Neuronal stem cell (in vitro differentiated cells): ENCODE results near the gene SINHCAF.

ENCODE experiments used
- DNase-seq: peaks from one replicate; pipeline ENCODE4 v3.0.0-alpha.2; 2013; ENCODE audit warnings: low spot score
- H2AFZ ChIP-seq: one replicate; pipeline ENCODE4 v1.6.1; 2013; ENCODE audit warnings: mild to moderate bottlenecking, low read length, inconsistent platforms
- H2AK5ac ChIP-seq: 2 replicates; pipeline ENCODE4 v1.6.1; 2013; ENCODE audit warnings: low read depth, mild to moderate bottlenecking, inconsistent platforms, low read length, moderate library complexity, mixed read lengths
- H2BK120ac ChIP-seq: 2 replicates; pipeline ENCODE4 v1.6.1; 2013; ENCODE audit warnings: low read depth, mild to moderate bottlenecking, inconsistent platforms, low read length, moderate library complexity, mixed read lengths
- H2BK12ac ChIP-seq: one replicate; pipeline ENCODE4 v1.6.1; 2013; ENCODE audit warnings: low read length, inconsistent platforms
- H2BK15ac ChIP-seq: 2 replicates; pipeline ENCODE4 v1.6.1; 2013; ENCODE audit warnings: mild to moderate bottlenecking, low read length, inconsistent platforms, mixed read lengths
- H2BK5ac ChIP-seq: one replicate; pipeline ENCODE4 v1.6.1; 2013; ENCODE audit warnings: inconsistent platforms, mild to moderate bottlenecking, low read length, moderate library complexity
- H3K14ac ChIP-seq: one replicate; pipeline ENCODE4 v1.6.1; 2013; ENCODE audit warnings: low read length, inconsistent platforms
- H3K18ac ChIP-seq: 2 replicates; pipeline ENCODE4 v1.6.1; 2013; ENCODE audit warnings: low read length, inconsistent platforms
- H3K23ac ChIP-seq: 2 replicates; pipeline ENCODE4 v1.6.1; 2013; ENCODE audit warnings: low read depth, mild to moderate bottlenecking, mixed read lengths, low read length, inconsistent platforms; ENCODE audit not compliant: poor library complexity
- H3K27ac ChIP-seq: replicated peaks from 3 replicates; pipeline ENCODE4 v1.5.1; 2013; ENCODE audit warnings: low read length, inconsistent platforms
- H3K27me3 ChIP-seq, 3 experiments: 2 replicates each; pipeline ENCODE4 v1.6.1; 2013; ENCODE audit warnings: low read length in 3 of 3, mild to moderate bottlenecking in 2 of 3, inconsistent platforms in 1 of 3, low read depth in 1 of 3, mixed read lengths in 1 of 3, moderate library complexity in 1 of 3; ENCODE audit not compliant: control insufficient read depth in 3 of 3, insufficient read depth in 3 of 3
- H3K36me3 ChIP-seq, 2 donors: replicated peaks in 1 of 2; 2 replicates each; pipeline ENCODE4 v1.6.1; 2013; ENCODE audit warnings: low read length in 2 of 2; ENCODE audit not compliant: control insufficient read depth in 2 of 2, insufficient read depth in 2 of 2
- H3K4ac ChIP-seq: 2 replicates; pipeline ENCODE4 v1.6.1; 2013; ENCODE audit warnings: inconsistent platforms, mild to moderate bottlenecking, low read length, moderate library complexity
- H3K4me1 ChIP-seq, 2 donors: 1 replicate in 1 of 2; 2 replicates in 1 of 2; pipeline ENCODE4 v1.6.1; 2013; ENCODE audit warnings: low read length in 2 of 2, low read depth in 1 of 2; ENCODE audit not compliant: control insufficient read depth in 2 of 2, insufficient read depth in 1 of 2
- H3K4me2 ChIP-seq: one replicate; pipeline ENCODE4 v1.6.1; 2013; ENCODE audit warnings: mild to moderate bottlenecking, low read length, inconsistent platforms; ENCODE audit not compliant: insufficient read depth, poor library complexity, severe bottlenecking
- H3K4me3 ChIP-seq, 2 donors: 2 replicates each; pipeline ENCODE4 v1.5.1; 2013; ENCODE audit warnings: low read length in 2 of 2, mild to moderate bottlenecking in 2 of 2, inconsistent platforms in 1 of 2, moderate library complexity in 1 of 2
- H3K79me1 ChIP-seq: one replicate; pipeline ENCODE4 v1.6.1; 2013; ENCODE audit warnings: low read depth, mild to moderate bottlenecking, inconsistent platforms, low read length, moderate library complexity
- H3K9ac ChIP-seq: one replicate; pipeline ENCODE4 v1.6.1; 2013; ENCODE audit warnings: mild to moderate bottlenecking, low read depth, low read length, inconsistent platforms; ENCODE audit not compliant: poor library complexity
- H3K9me3 ChIP-seq, 2 donors: replicated peaks in 1 of 2; 2 replicates each; pipeline versions ENCODE3 to v1.6.1; 2013; ENCODE audit warnings: low read length in 2 of 2, mild to moderate bottlenecking in 2 of 2, inconsistent platforms in 1 of 2, low read depth in 1 of 2, mixed read lengths in 1 of 2, moderate library complexity in 1 of 2; ENCODE audit not compliant: control insufficient read depth in 2 of 2, insufficient read depth in 1 of 2
- H4K8ac ChIP-seq: one replicate; pipeline ENCODE4 v1.6.1; 2013; ENCODE audit warnings: low read depth, mild to moderate bottlenecking, inconsistent platforms, low read length, moderate library complexity
- H4K91ac ChIP-seq: one replicate; pipeline ENCODE4 v1.6.1; 2013; ENCODE audit warnings: low read length, low read depth, mild to moderate bottlenecking, inconsistent platforms; ENCODE audit not compliant: poor library complexity
- WGBS, 2 donors: extraction: QIAGEN DNeasy Blood & Tissue Kit; methylation state at CpG; one replicate each; pipeline ENCODE4 v1.1.7; 2013; ENCODE audit warnings: missing lambda C conversion rate in 2 of 2, mixed read lengths in 1 of 2; ENCODE audit not compliant: insufficient read length in 2 of 2, insufficient replicate concordance in 1 of 2; ENCODE audit errors: extremely low coverage in 2 of 2; 5-methylcytosine and 5-hydroxymethylcytosine counted together

Gene SINHCAF

DNA sequence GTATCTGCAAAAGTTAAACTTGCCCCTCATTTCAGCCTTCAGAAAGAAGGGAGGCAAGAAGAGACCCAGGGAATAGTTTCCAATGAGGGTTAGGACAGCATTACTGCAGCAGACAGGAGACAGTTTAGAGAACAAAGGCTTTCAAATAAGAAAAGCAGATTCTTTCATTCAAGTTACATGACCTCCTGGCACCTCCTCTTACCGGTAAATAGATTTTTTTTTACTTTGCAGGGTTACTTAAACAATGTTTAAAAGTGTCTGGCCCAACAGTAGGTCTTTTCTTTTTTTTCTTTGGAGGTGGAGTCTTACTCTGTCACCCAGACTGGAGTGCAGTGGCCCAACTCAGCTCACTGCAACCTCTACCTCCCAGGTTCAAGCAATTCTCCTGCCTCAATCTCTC lies 47.1 kb downstream of the SINHCAF start:
- H3K9me3 ChIP-seq, result no peaks in the 10 kb centered on the region
- no peak overlapping the region for H2BK120ac ChIP-seq
- no peak overlapping the region for H3K4ac ChIP-seq
- peaks cover 5 to 17% of the 10 kb centered on the region in 2 donors for H3K4me1 ChIP-seq
- no peak for DNase-seq
- H2BK5ac ChIP-seq, result no peak overlapping the region
- no CpG with 5 or more reads among the region's 1 CpG for WGBS, 2 donors
- no peak overlapping the region for H3K4me2 ChIP-seq
- H3K9ac ChIP-seq, result no peak overlapping the region
- no peak overlapping the region for H2BK12ac ChIP-seq
- H3K23ac ChIP-seq, result no peak overlapping the region
- no peak overlapping the region for H2AK5ac ChIP-seq
- H3K79me1 ChIP-seq, result no peaks in the 10 kb centered on the region
- no peak overlapping the region for H2AFZ ChIP-seq
- H4K8ac ChIP-seq, result no peak overlapping the region
- no peak overlapping the region for H3K18ac ChIP-seq
- H3K27ac ChIP-seq, result no peak overlapping the region
- no peaks in the 10 kb centered on the region for H3K27me3 ChIP-seq
- H3K36me3 ChIP-seq, result peaks cover 13 to 73% of the 10 kb centered on the region in 2 donors
- H3K4me3 ChIP-seq, result no peak overlapping the region
- no peak overlapping the region for H3K14ac ChIP-seq
- H4K91ac ChIP-seq, result no peak overlapping the region
- no peak overlapping the region for H2BK15ac ChIP-seq

DNA sequence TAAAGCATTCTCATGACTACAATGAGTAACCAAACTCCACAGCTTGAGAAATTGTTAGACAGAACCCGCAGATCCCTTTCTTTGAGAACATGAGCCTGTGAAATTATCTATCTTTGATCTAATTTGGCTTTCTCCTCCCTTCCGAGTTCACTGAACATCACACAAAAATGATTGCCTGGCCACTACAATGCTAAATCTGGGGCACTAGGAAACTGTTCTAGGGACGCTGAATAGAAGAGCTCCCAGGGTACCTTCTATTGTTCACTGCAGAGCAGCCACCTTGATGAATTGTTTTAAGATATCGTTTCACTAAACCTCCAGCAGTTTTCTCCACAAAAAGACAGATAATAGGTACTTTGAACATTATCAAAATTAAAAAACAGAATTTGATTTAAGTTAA lies 47.5 kb downstream of the SINHCAF start:
- no peak overlapping the region for H3K27ac ChIP-seq
- WGBS, 2 donors, result no CpG with 5 or more reads among the region's 4 CpGs

DNA sequence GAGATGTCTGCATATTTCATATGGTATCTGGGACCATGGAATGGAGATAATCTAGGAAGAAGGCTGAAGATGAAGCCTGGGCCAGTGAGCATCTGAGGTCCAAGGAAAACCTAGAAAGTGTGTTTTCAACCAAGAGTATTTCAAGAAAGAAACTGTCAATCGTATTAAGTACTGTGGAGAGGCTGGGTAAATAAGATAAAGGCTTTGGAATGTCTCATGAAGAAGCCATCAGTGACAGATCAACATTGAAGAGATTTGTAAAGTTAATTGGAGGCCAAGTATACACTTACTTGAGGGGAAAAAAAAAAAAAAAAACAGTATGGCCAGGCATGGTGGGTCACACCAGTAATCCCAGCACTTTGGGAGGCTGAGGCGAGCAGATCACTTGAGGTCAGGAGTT lies 48.9 kb downstream of the SINHCAF start:
- H2AFZ ChIP-seq, result no peak overlapping the region
- no peaks in the 10 kb centered on the region for H3K27me3 ChIP-seq
- no peak overlapping the region for H2BK15ac ChIP-seq
- H3K9me3 ChIP-seq, result no peaks in the 10 kb centered on the region
- H2AK5ac ChIP-seq, result no peak overlapping the region
- H3K4me2 ChIP-seq, result no peak overlapping the region
- no peak overlapping the region for H4K91ac ChIP-seq
- no peak overlapping the region for H3K18ac ChIP-seq
- no peak overlapping the region for H3K27ac ChIP-seq
- H3K14ac ChIP-seq, result no peak overlapping the region
- H3K9ac ChIP-seq, result no peak overlapping the region
- no peak overlapping the region for H3K4ac ChIP-seq
- peaks cover 7 to 56% of the 10 kb centered on the region in 2 donors for H3K36me3 ChIP-seq
- H3K79me1 ChIP-seq, result no peaks in the 10 kb centered on the region
- H2BK5ac ChIP-seq, result no peak overlapping the region
- no peak overlapping the region for H2BK12ac ChIP-seq
- no CpG with 5 or more reads among the region's 2 CpGs for WGBS, 2 donors
- H4K8ac ChIP-seq, result no peak overlapping the region
- peaks cover 5 to 17% of the 10 kb centered on the region in 2 donors for H3K4me1 ChIP-seq
- DNase-seq, result no peak
- no peak overlapping the region for H2BK120ac ChIP-seq
- H3K23ac ChIP-seq, result no peak overlapping the region
- no peak overlapping the region for H3K4me3 ChIP-seq

More for the DNA sequence above, 47.5 kb downstream of the SINHCAF start:
- Histone ChIP-seq H4K8ac (no peak overlapping the region), H3K4ac (no peak overlapping the region), H2BK5ac (no peak overlapping the region), H3K4me3 (no peak overlapping the region), H2AFZ (no peak overlapping the region), H3K23ac (no peak overlapping the region), H2BK12ac (no peak overlapping the region), H3K18ac (no peak overlapping the region), H3K9ac (no peak overlapping the region), H3K14ac (no peak overlapping the region), H3K4me1 (peaks cover 5 to 17% of the 10 kb centered on the region in 2 donors), H3K4me2 (no peak overlapping the region), H2BK120ac (no peak overlapping the region), H2AK5ac (no peak overlapping the region), H3K79me1 (no peaks in the 10 kb centered on the region), H4K91ac (no peak overlapping the region), H3K9me3 (no peaks in the 10 kb centered on the region), H3K27me3 (no peaks in the 10 kb centered on the region), H3K36me3 (peaks cover 10 to 69% of the 10 kb centered on the region in 2 donors), H2BK15ac (no peak overlapping the region)
- DNase-seq, result peak; percentile 15

DNA sequence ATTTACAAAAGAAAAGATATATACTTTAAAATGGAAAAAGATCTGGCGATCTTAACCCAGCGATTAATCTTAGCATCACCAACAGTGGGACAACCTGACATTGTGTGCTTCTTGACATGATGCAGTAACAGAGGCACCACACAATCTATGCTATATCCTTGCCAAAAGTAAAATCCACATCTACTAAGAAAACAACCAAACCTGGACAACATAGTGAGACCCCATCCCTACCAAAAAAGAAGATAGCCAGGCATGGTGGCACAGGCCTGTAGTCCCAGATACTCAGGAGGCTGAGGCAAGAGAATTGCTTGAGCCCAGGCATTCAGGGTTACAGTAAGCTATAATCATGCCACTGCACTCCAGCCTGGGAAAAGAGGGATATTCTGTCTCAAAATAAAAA lies 50.5 kb downstream of the SINHCAF start:
- Histone ChIP-seq H2BK5ac (no peak overlapping the region), H3K4me1 (peaks cover 5 to 17% of the 10 kb centered on the region in 2 donors), H3K36me3 (peaks cover 7 to 59% of the 10 kb centered on the region in 2 donors), H2BK15ac (no peak overlapping the region), H3K27me3 (peaks cover 0 to 1% (median 0%) of the 10 kb centered on the region in 3 experiments), H3K79me1 (no peaks in the 10 kb centered on the region), H2BK120ac (no peak overlapping the region), H2AK5ac (no peak overlapping the region), H3K9me3 (peaks cover 0 to under 1% of the 10 kb centered on the region in 2 donors), H3K27ac (no peak overlapping the region), H3K4ac (no peak overlapping the region), H3K14ac (no peak overlapping the region), H3K4me2 (no peak overlapping the region), H3K18ac (no peak overlapping the region), H4K91ac (no peak overlapping the region), H2AFZ (no peak overlapping the region), H3K4me3 (no peak overlapping the region), H4K8ac (no peak overlapping the region), H2BK12ac (no peak overlapping the region), H3K9ac (no peak overlapping the region), H3K23ac (no peak overlapping the region)
- no peak for DNase-seq
- no CpG with 5 or more reads among the region's 2 CpGs for WGBS, 2 donors
